Measurements from ENCODE around the gene CS. TPM values are rescaled to one million over a fixed set of nuclear protein-coding genes. Genes with fewer than 3 reads are reported as not detected.

The CS gene
- total RNA-seq, 1 experiment from 2014 or later = 254 TPM

DNA sequence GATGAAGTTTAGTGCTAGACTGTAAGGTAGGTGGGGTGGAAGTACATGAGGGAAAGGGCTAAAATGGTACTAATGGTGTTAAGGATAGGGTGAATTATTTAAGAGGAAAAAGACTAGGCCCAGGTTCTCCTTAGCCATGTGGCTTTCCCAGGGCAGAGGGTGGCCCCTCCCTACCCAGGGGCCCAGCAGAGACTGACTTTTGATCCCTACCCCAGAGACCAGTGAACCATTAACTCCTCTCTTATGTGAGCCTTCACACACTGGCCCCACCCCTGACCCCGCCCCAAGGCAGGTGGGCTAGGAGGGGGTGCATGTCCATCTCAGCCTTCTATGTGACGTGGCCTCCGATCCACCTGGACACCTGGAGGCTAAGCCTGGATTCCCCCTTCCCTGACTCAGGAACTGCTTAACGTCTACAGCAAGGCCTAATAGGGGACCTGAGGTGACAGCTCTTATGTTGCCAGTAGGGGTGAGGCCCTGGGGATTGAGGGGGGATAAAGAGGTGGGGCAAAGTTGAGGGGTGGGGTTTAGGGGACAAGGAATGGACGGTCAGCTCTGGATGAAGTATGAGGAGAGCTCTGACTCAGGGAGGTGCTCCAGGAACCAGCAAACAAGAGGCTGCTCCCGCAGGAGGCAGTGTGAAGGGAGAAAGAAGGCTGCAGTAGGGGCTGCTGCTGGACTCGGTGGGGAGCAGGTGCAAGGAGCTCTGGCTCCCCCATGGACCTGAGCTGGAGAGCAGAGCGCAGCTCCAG is 69.5 kb downstream of the CS start:
- intact Hi-C loops (cut with micrococcal nuclease; ENCODE audit: unreplicated experiment) = no loop called here
- Mint-ChIP-seq H3K4me1 (ENCODE audit: low read depth, unreplicated experiment) (peaks cover 12% of the 10 kb centered on the region), H3K9me3 (ENCODE audit: low read depth, unreplicated experiment) (no peaks in the 10 kb centered on the region), H3K4me3 (ENCODE audit: low read depth, unreplicated experiment) (no peak overlapping the region), H3K36me3 (ENCODE audit: insufficient read depth, unreplicated experiment) (peaks cover 5% of the 10 kb centered on the region), H3K27me3 (ENCODE audit: unreplicated experiment) (no peaks in the 10 kb centered on the region), H3K27ac (ENCODE audit: unreplicated experiment) (no peak overlapping the region)
- no TSS peak for BruUV-seq (replicated peaks)
- DNase-seq = no peak
- TF ChIP-seq, protein P1, sequence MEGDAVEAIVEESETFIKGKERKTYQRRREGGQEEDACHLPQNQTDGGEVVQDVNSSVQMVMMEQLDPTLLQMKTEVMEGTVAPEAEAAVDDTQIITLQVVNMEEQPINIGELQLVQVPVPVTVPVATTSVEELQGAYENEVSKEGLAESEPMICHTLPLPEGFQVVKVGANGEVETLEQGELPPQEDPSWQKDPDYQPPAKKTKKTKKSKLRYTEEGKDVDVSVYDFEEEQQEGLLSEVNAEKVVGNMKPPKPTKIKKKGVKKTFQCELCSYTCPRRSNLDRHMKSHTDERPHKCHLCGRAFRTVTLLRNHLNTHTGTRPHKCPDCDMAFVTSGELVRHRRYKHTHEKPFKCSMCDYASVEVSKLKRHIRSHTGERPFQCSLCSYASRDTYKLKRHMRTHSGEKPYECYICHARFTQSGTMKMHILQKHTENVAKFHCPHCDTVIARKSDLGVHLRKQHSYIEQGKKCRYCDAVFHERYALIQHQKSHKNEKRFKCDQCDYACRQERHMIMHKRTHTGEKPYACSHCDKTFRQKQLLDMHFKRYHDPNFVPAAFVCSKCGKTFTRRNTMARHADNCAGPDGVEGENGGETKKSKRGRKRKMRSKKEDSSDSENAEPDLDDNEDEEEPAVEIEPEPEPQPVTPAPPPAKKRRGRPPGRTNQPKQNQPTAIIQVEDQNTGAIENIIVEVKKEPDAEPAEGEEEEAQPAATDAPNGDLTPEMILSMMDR (IDR thresholded peaks at IDR 0.05; ENCODE audit: unreplicated experiment) = no peak
- CTCF ChIA-PET = interaction anchor here (0.6 to 0.7 kb wide), 3 partner anchors 27 to 954 kb away, joined by 3 to 5 read pairs (median 3); partner anchors contain the start of gene ANKRD52

DNA sequence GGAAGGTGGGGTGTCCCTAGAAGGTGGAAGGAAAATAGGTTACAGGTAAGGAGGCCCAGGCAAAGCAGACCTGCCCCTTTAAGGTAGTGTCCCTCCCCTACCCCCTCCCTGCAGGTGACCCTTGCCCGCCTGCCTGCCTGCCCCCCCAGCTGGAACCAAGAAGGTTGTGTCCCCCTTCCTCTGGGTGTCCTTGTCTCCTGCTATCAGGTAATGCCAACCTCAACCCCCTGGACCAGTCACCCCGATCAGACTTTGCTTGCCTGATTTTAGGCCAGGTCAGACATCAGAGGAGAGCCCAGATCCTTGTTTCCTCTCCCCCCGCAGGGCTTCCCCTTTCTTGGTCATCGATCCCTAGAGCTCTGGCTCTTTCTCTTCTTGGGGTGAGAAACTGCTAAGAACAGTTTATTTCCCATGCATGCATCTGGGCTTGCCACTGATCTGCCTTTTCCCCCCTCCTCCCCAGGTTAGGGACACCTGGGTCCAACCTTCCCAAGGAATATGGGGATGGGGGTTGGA is 70.2 kb downstream of the CS start, which contains the start of gene SLC39A5:
TSS of gene SLC39A5 (plus strand) at position 136 of the 516 bp plus-strand sequence. CDS start 1,224 bp downstream, outside the sequence.
- H3K9me3 Mint-ChIP-seq (ENCODE audit: low read depth, unreplicated experiment) = no peaks in the 10 kb centered on the region
- TF ChIP-seq, protein P1 (IDR thresholded peaks at IDR 0.05; ENCODE audit: unreplicated experiment) = no peak
- no TSS peak for BruUV-seq (replicated peaks)
- H3K36me3 Mint-ChIP-seq (ENCODE audit: insufficient read depth, unreplicated experiment) = peaks cover 11% of the 10 kb centered on the region
- CTCF ChIA-PET = interaction anchor here (0.7 kb wide), 1 partner anchor 97 kb away, joined by 3 read pairs; no protein-coding TSS in a partner anchor
- H3K27ac Mint-ChIP-seq (ENCODE audit: unreplicated experiment) = no peak within 1 kb of the TSS
- no peak within 1 kb of the TSS for H3K4me3 Mint-ChIP-seq (ENCODE audit: low read depth, unreplicated experiment)
- intact Hi-C loops (cut with micrococcal nuclease; ENCODE audit: unreplicated experiment) = no loop called here
- no peak for DNase-seq
- peaks cover 18% of the 10 kb centered on the region for H3K4me1 Mint-ChIP-seq (ENCODE audit: low read depth, unreplicated experiment)
- H3K27me3 Mint-ChIP-seq (ENCODE audit: unreplicated experiment) = no peaks in the 10 kb centered on the region

DNA sequence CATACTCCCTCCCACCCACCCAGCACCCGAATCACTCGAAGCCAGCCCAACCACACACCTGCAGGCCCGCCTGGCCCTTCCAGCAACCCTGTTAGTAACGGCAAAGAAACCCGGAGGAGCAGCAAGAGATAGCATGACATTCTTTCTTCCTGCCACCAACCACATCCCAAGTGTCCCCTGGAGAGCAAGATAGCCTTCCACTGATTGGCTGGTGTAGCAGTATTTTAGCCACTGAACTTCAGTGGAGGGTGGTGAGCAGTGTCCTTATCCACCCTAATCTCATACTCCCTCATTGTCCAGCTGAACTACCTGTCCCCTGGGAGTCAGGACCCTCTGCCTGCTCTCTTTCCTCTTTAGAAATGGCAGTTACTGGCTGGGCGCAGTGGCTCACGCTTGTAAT is 71.0 kb downstream of the CS start:
- TF ChIP-seq, protein P1 (IDR thresholded peaks at IDR 0.05; ENCODE audit: unreplicated experiment) = no peak
- intact Hi-C loops (cut with micrococcal nuclease; ENCODE audit: unreplicated experiment) = no loop called here
- no peaks in the 10 kb centered on the region for H3K27me3 Mint-ChIP-seq (ENCODE audit: unreplicated experiment)
- CTCF ChIA-PET = interaction anchor here (0.7 kb wide), 1 partner anchor 98 kb away, joined by 3 read pairs; no protein-coding TSS in a partner anchor
- H3K27ac Mint-ChIP-seq (ENCODE audit: unreplicated experiment) = no peak overlapping the region
- no peaks in the 10 kb centered on the region for H3K9me3 Mint-ChIP-seq (ENCODE audit: low read depth, unreplicated experiment)
- no TSS peak for BruUV-seq (replicated peaks)
- H3K4me3 Mint-ChIP-seq (ENCODE audit: low read depth, unreplicated experiment) = no peak overlapping the region
- peaks cover 20% of the 10 kb centered on the region for H3K36me3 Mint-ChIP-seq (ENCODE audit: insufficient read depth, unreplicated experiment)
- no peak for DNase-seq
- H3K4me1 Mint-ChIP-seq (ENCODE audit: low read depth, unreplicated experiment) = peaks cover 20% of the 10 kb centered on the region

DNA sequence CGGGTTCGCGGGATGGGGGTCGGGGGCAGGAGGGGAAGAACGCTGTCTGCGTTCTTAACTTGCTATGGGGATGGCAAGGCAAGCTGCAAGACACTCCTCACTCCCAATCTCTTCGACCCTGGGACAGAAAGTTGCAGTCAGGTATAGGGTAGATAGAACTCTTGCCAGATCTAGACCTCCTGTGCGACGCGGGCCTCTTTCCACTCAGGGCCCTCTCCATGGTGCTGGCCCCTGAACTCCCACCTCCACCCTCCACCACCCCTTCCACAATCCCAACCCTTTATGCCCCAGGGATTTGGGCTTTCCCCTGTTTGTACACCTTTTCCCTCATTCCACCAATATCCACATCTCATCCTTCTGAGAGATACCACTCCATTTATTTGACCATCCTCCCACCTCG is 75.2 kb downstream of the CS start:
- no peaks in the 10 kb centered on the region for H3K9me3 Mint-ChIP-seq (ENCODE audit: low read depth, unreplicated experiment)
- BruUV-seq (replicated peaks) = no TSS peak
- CTCF ChIA-PET = interaction anchor here (0.7 kb wide), 1 partner anchor 297 kb away, joined by 3 read pairs; the partner anchor contains the start of gene RBMS2
- H3K27ac Mint-ChIP-seq (ENCODE audit: unreplicated experiment) = peak overlapping the region; percentile 73
- no peaks in the 10 kb centered on the region for H3K27me3 Mint-ChIP-seq (ENCODE audit: unreplicated experiment)
- peaks cover 18% of the 10 kb centered on the region for H3K4me1 Mint-ChIP-seq (ENCODE audit: low read depth, unreplicated experiment)
- intact Hi-C loops (cut with micrococcal nuclease; ENCODE audit: unreplicated experiment) = loop anchor here (1.0 kb wide), 1 partner anchor 106 kb away; no protein-coding TSS in a partner anchor
- peak overlapping the region; percentile 78 for H3K4me3 Mint-ChIP-seq (ENCODE audit: low read depth, unreplicated experiment)
- no peak for DNase-seq
- TF ChIP-seq, protein P1 (IDR thresholded peaks at IDR 0.05; ENCODE audit: unreplicated experiment) = no peak
- peaks cover 51% of the 10 kb centered on the region for H3K36me3 Mint-ChIP-seq (ENCODE audit: insufficient read depth, unreplicated experiment)

Measured in Calu3 (cell line).